Upper lobe of left lung (tissue), 6 donors: Measurements from ENCODE around the gene ISCA2. TPM values are rescaled to one million over a fixed set of nuclear protein-coding genes. Genes with fewer than 3 reads are reported as not detected.

ENCODE experiments used
- ATAC-seq, 2 donors: fragments of 200-7000 bp; cut with Tn5 transposase; one replicate each; pipeline ENCODE4 v1.9.1; 2022; ENCODE audit warnings: mild to moderate bottlenecking in 2 of 2, moderate library complexity in 2 of 2; ENCODE audit not compliant: low FRiP score in 2 of 2
- DNase-seq, 2 donors: peaks; one replicate each; pipeline ENCODE4 v3.0.0-alpha.2; 2019 to 2020
- H3K27ac ChIP-seq, 4 donors: fragments of 200-600 bp; sonication (generic); one replicate each; pipeline ENCODE4 v1.5.1; 2016 to 2019
- H3K27me3 ChIP-seq, 4 donors: fragments of 200-600 bp; sonication (generic); one replicate each; pipeline ENCODE4 v1.5.1; 2017 to 2019
- H3K36me3 ChIP-seq, 4 donors: fragments of 200-600 bp; sonication (generic); one replicate each; pipeline ENCODE4 v1.5.1; 2016 to 2019
- H3K4me1 ChIP-seq, 4 donors: fragments of 200-600 bp; sonication (generic); one replicate each; pipeline ENCODE4 v1.5.1; 2018 to 2019
- H3K4me3 ChIP-seq, 4 donors: fragments of 200-600 bp; sonication (generic); one replicate each; pipeline ENCODE4 v1.5.1; 2017 to 2019; ENCODE audit warnings: mild to moderate bottlenecking in 2 of 4, moderate library complexity in 1 of 4
- H3K9me3 ChIP-seq, 4 donors: fragments of 200-600 bp; sonication (generic); one replicate each; pipeline ENCODE4 v1.5.1; 2018 to 2019
- CTCF ChIP-seq, 6 experiments: fragments of 450-650 bp in 4 of 6; fragments of 200-600 bp in 2 of 6; sonication (generic) in 2 of 6; IDR thresholded peaks; one replicate each; pipeline ENCODE4 v1.5.1; 2016 to 2019; ENCODE audit warnings: antibody characterized with exemption in 6 of 6
- EP300 ChIP-seq, 4 donors: sonication (generic); formaldehyde crosslinking; IDR thresholded peaks; one replicate each; pipeline ENCODE4 v1.5.1; 2017; ENCODE audit warnings: antibody characterized with exemption in 4 of 4, control low read depth in 2 of 4
- POLR2A ChIP-seq, 4 donors: fragments of 450-650 bp; IDR thresholded peaks; one replicate each; pipeline ENCODE4 v1.5.1; 2016 to 2017; ENCODE audit warnings: antibody characterized with exemption in 4 of 4, mild to moderate bottlenecking in 2 of 4
- POLR2AphosphoS5 ChIP-seq, 2 donors: sonication (generic); formaldehyde crosslinking; IDR thresholded peaks; one replicate each; pipeline ENCODE4 v1.5.1; 2017; ENCODE audit warnings: antibody characterized with exemption in 2 of 2
- WGBS, 2 donors: methylation state at CpG; one replicate each; pipeline ENCODE4 v1.1.5; 2017 to 2018; 5-methylcytosine and 5-hydroxymethylcytosine counted together
- total RNA-seq, 6 donors: library from RNA; depleted of rRNA in 4 of 6; stranded (reverse); fragments of >200 nt in 4 of 6; gene quantifications; one replicate each; pipeline versions ENCODE4 v1.1.0 to v1.2.1, GENCODE V29; 2016 to 2021
- donor health status: DM: no; HTN: no; CAD: no; lungs with moderate emphysema.
- donor health status: DM: no; HTN: yes; CAD: no; lungs with severe emphysema.

ISCA2 gene
- total RNA-seq, 6 donors from 2014 or later, result 11.8 to 29.0 (median 22.6) TPM

GRCh38 chr14:74508844-74509428, 15.4 kb downstream of the ISCA2 start:
- Histone ChIP-seq H3K9me3 (no peaks in the 10 kb centered on the region), H3K27me3 (no peaks in the 10 kb centered on the region), H3K27ac (no peak overlapping the region), H3K4me3 (no peak overlapping the region), H3K36me3 (peaks cover 0 to 7% (median 0%) of the 10 kb centered on the region in 4 donors), H3K4me1 (peaks cover 0 to 3% (median under 1%) of the 10 kb centered on the region in 4 donors)
- WGBS, 2 donors, result 86 to 96% methylated on average over 5 to 13 of the region's 13 CpGs
- no peak for DNase-seq
- no peak for ATAC-seq
- TF ChIP-seq POLR2AphosphoS5 (IDR thresholded peaks at IDR 0.05), result no peak
- TF ChIP-seq CTCF (IDR thresholded peaks at IDR 0.05), result no peak
- TF ChIP-seq EP300 (IDR thresholded peaks at IDR 0.05), result no peak
- no peak for TF ChIP-seq POLR2A (IDR thresholded peaks at IDR 0.05)

GRCh38 chr14:74509587-74510222, 16.1 kb downstream of the ISCA2 start:
- WGBS, 2 donors, result 90 to 93% methylated on average over 9 to 10 of the region's 10 CpGs
- Histone ChIP-seq H3K27me3 (no peaks in the 10 kb centered on the region), H3K4me1 (peaks cover 0 to 11% (median 7%) of the 10 kb centered on the region in 4 donors)

GRCh38 chr14:74510223-74510931, 16.8 kb downstream of the ISCA2 start:
- no peak overlapping the region for H3K27ac ChIP-seq
- no peaks in the 10 kb centered on the region for H3K9me3 ChIP-seq
- DNase-seq, result peak in 1 of 2 donors; percentile 53
- H3K36me3 ChIP-seq, result no peaks in the 10 kb centered on the region
- TF ChIP-seq POLR2AphosphoS5 (IDR thresholded peaks at IDR 0.05), result no peak
- no peak for TF ChIP-seq POLR2A (IDR thresholded peaks at IDR 0.05)
- TF ChIP-seq CTCF (IDR thresholded peaks at IDR 0.05), result no peak
- TF ChIP-seq EP300 (IDR thresholded peaks at IDR 0.05), result no peak
- no peak overlapping the region for H3K4me3 ChIP-seq
- no peak for ATAC-seq
- 72 to 77% methylated on average over 14 to 20 of the region's 21 CpGs for WGBS, 2 donors
- H3K4me1 ChIP-seq, result peaks cover 0 to 15% (median 11%) of the 10 kb centered on the region in 4 donors
- H3K27me3 ChIP-seq, result no peaks in the 10 kb centered on the region

More at GRCh38 chr14:74509587-74510222, 16.1 kb downstream of the ISCA2 start:
- no peak for TF ChIP-seq POLR2AphosphoS5 (IDR thresholded peaks at IDR 0.05)
- TF ChIP-seq POLR2A (IDR thresholded peaks at IDR 0.05), result no peak
- TF ChIP-seq CTCF (IDR thresholded peaks at IDR 0.05), result no peak
- TF ChIP-seq EP300 (IDR thresholded peaks at IDR 0.05), result no peak
- Histone ChIP-seq H3K4me3 (no peak overlapping the region), H3K9me3 (no peaks in the 10 kb centered on the region), H3K27ac (no peak overlapping the region), H3K36me3 (peaks cover 0 to 3% (median 0%) of the 10 kb centered on the region in 4 donors)
- ATAC-seq (no peak), DNase-seq (no peak)

GRCh38 chr14:74510959-74511409, 17.4 kb downstream of the ISCA2 start:
- Histone ChIP-seq H3K27me3 (no peaks in the 10 kb centered on the region), H3K4me1 (peaks cover 0 to 17% (median 12%) of the 10 kb centered on the region in 4 donors), H3K27ac (no peak overlapping the region), H3K36me3 (no peaks in the 10 kb centered on the region), H3K9me3 (no peaks in the 10 kb centered on the region), H3K4me3 (no peak overlapping the region)
- 87% methylated on average over 10 of the region's 10 CpGs for WGBS, 2 donors
- peak in 1 of 2 donors; percentile 37 for DNase-seq
- ATAC-seq, result peak in 1 of 2 donors; percentile 48
- no peak for TF ChIP-seq POLR2A (IDR thresholded peaks at IDR 0.05)
- no peak for TF ChIP-seq EP300 (IDR thresholded peaks at IDR 0.05)
- TF ChIP-seq POLR2AphosphoS5 (IDR thresholded peaks at IDR 0.05), result no peak
- TF ChIP-seq CTCF (IDR thresholded peaks at IDR 0.05), result no peak
